RWPE1 (cell line): Measurements from ENCODE around the gene FUS.
A peak's percentile ranks its signal among the peaks of the same experiment; 100 is the strongest.

ENCODE experiments used
- CTCF ChIA-PET: fragments of 350-600 bp; sonication (Branson Sonifier 250); formaldehyde crosslinking; extraction: SDS; loops from one replicate; lab custom pipeline; 2021; lab: Yijun Ruan, JAX
- POLR2A ChIA-PET: fragments of 400-600 bp; formaldehyde crosslinking; extraction: SDS; loops from one replicate; lab custom pipeline; 2020; ENCODE audit warnings: antibody characterized with exemption; ENCODE audit not compliant: low non-redundant PET; lab: Yijun Ruan, JAX
- DNase-seq: peaks from one replicate; pipeline ENCODE4 v3.0.0; 2012; ENCODE audit warnings: low spot score
- H3K27ac ChIP-seq: fragments of 450-650 bp; 2 replicates; pipeline ENCODE4 v1.5.1; 2017
- CTCF ChIP-seq: fragments of 450-650 bp; conservative IDR thresholded peaks from 2 replicates; pipeline ENCODE4 v1.5.1; 2017; ENCODE audit warnings: low read depth, mild to moderate bottlenecking

The FUS gene

GRCh38 chr16:31213877-31214707, 34.2 kb downstream of the FUS start, which contains the start of gene TRIM72:
Gene TRIM72 (plus strand): TSS chr16:31214119. CDS start chr16:31214739, 620 bp downstream.
- no peak within 1 kb of the TSS for H3K27ac ChIP-seq
- no peak for DNase-seq
- TF ChIP-seq CTCF: no peak
- ChIA-PET CTCF (no interaction called here), POLR2A (no interaction called here)

DNA sequence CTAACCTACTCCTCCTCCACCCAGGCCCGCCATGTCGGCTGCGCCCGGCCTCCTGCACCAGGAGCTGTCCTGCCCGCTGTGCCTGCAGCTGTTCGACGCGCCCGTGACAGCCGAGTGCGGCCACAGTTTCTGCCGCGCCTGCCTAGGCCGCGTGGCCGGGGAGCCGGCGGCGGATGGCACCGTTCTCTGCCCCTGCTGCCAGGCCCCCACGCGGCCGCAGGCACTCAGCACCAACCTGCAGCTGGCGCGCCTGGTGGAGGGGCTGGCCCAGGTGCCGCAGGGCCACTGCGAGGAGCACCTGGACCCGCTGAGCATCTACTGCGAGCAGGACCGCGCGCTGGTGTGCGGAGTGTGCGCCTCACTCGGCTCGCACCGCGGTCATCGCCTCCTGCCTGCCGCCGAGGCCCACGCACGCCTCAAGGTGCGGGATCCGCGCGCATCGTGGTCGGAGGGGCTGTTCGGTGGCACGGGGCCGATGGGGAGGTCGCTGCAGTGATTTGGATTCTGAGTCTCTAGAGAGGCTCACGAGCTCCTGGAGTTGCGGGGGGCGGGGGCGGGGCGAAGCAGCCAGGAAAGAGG, 34.9 kb downstream of the FUS start:
- ChIA-PET CTCF (no interaction called here), POLR2A (interaction anchor here (0.6 kb wide), 1 partner anchor 31 kb away, joined by 7 read pairs; no protein-coding TSS in a partner anchor)
- DNase-seq: no peak
- H3K27ac ChIP-seq: no peak overlapping the region
- no peak for TF ChIP-seq CTCF

GRCh38 chr16:31215287-31216162, 35.6 kb downstream of the FUS start:
- ChIA-PET POLR2A (interaction anchor here (0.6 kb wide), 1 partner anchor 32 kb away, joined by 7 read pairs; no protein-coding TSS in a partner anchor), CTCF (interaction anchor here (1.1 kb wide), 1 partner anchor 227 kb away, joined by 3 read pairs; the partner anchor contains the start of gene ZNF843)
- H3K27ac ChIP-seq: no peak overlapping the region
- no peak for TF ChIP-seq CTCF
- DNase-seq: peak; percentile 87

DNA sequence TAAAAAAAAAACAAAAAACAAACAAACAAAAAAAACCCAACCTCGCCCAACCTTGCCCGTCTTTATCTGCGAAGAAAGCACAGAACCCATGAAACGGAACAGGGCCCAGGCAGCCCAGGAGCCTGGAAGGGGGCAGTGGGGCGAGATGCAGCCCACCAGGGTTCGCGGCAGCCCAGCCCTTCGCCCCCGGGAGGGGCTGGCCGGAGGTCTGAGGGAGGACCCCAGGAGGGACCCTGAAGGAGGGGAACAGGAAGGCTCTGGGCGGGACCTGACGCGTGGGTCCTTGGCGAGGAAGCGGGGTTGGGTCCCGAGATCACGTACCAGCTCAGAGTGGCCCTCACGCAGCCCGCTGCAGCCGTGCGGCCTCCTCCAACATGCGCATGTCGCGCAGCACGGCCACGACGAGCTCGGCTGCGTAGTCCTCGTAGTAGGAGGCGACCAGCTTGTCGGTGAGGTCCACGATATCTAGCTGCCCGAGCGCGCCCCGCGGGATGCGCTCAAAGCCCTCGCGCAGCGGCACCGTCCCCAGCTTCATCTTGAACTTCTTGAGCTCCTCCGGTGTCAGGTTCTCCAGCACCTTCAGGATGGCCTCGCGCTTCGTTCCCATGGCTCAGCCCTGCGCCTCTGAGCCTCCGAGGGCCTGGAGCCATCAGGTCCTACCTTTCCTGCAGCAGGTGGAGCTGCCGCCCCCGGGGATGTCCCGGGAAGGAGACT, 36.6 kb downstream of the FUS start, which contains the start of gene PYDC1:
PYDC1 (minus strand) TSS at position 714 of the 714 bp plus-strand sequence; CDS start at position 607, 107 bp downstream.
- no peak within 1 kb of the TSS for H3K27ac ChIP-seq
- no peak for TF ChIP-seq CTCF
- CTCF ChIA-PET: interaction anchor here (0.5 to 1.1 kb wide), 2 partner anchors 119 to 226 kb away, joined by 3 read pairs; partner anchors contain the start of gene ZNF843
- POLR2A ChIA-PET: interaction anchor here (0.6 kb wide), 3 partner anchors 17 to 212 kb away, joined by 3 to 11 read pairs (median 5); no protein-coding TSS in a partner anchor
- no peak for DNase-seq

DNA sequence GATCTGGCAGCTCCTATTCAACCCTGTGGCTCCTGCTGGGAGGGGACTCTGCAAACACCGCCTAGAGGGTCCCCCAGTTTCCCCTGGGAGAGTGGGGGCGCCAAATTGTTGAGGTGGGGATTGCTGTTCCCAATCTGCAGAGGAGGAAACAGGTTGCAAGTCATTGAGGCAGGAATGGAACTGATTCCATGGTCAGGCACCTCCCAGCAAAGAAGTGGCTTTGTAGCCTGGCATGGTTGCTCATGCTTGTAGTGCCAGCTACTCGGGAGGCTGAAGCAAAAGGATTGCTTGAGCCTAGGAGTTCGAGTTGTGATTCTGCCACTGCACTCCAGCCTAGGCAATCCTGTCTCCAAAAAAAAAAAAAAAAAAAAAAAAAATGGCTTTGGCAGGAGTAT, 37.2 kb downstream of the FUS start:
- H3K27ac ChIP-seq: no peak overlapping the region
- POLR2A ChIA-PET: interaction anchor here (0.6 kb wide), 1 partner anchor 212 kb away, joined by 3 read pairs; no protein-coding TSS in a partner anchor
- CTCF ChIA-PET: interaction anchor here (0.5 kb wide), 1 partner anchor 119 kb away, joined by 3 read pairs; no protein-coding TSS in a partner anchor
- DNase-seq: no peak
- TF ChIP-seq CTCF: no peak
